HUES6 (cell line): ENCODE data around the gene SPAG5.

Experiments used
- H3K27ac ChIP-seq: 2 replicates; pipeline ENCODE4 v1.7.0; 2013; ENCODE audit warnings: low read depth, mild to moderate bottlenecking, low read length, inconsistent platforms
- H3K27me3 ChIP-seq: 2 replicates; pipeline ENCODE4 v1.6.1; 2013; ENCODE audit warnings: low read length; ENCODE audit not compliant: control insufficient read depth, insufficient read depth
- H3K36me3 ChIP-seq: 2 replicates; pipeline ENCODE4 v1.6.1; 2013; ENCODE audit warnings: low read length; ENCODE audit not compliant: control insufficient read depth, insufficient read depth
- H3K4me1 ChIP-seq: 2 replicates; pipeline ENCODE4 v1.6.1; 2013; ENCODE audit warnings: low read length; ENCODE audit not compliant: control insufficient read depth, insufficient read depth
- H3K4me3 ChIP-seq: 2 replicates; pipeline ENCODE4 v1.5.1; 2013; ENCODE audit warnings: low read depth, low read length
- H3K9ac ChIP-seq: one replicate; pipeline ENCODE4 v1.6.1; 2013; ENCODE audit warnings: mild to moderate bottlenecking, low read length
- H3K9me3 ChIP-seq: 2 replicates; pipeline ENCODE4 v1.6.1; 2013; ENCODE audit warnings: low read depth, low read length; ENCODE audit not compliant: control insufficient read depth, insufficient read depth

Gene SPAG5

GRCh38 chr17:28528327-28529012, 70.4 kb downstream of the SPAG5 start:
- H3K9ac ChIP-seq = no peak overlapping the region
- peaks cover 10% of the 10 kb centered on the region; the same call in 1 of the 2 replicates for H3K4me1 ChIP-seq
- H3K4me3 ChIP-seq = no peak overlapping the region
- peaks cover 3% of the 10 kb centered on the region; the same call in 1 of the 2 replicates for H3K27me3 ChIP-seq
- no peaks in the 10 kb centered on the region for H3K9me3 ChIP-seq
- H3K36me3 ChIP-seq = no peaks in the 10 kb centered on the region
- no peak overlapping the region for H3K27ac ChIP-seq

GRCh38 chr17:28527859-28528258, 71.0 kb downstream of the SPAG5 start:
- H3K9me3 ChIP-seq = no peaks in the 10 kb centered on the region
- no peaks in the 10 kb centered on the region for H3K36me3 ChIP-seq
- H3K27ac ChIP-seq = no peak overlapping the region
- H3K9ac ChIP-seq = no peak overlapping the region
- peaks cover 3% of the 10 kb centered on the region; the same call in 1 of the 2 replicates for H3K27me3 ChIP-seq
- H3K4me1 ChIP-seq = peaks cover 7% of the 10 kb centered on the region; the same call in 1 of the 2 replicates
- H3K4me3 ChIP-seq = no peak overlapping the region
